ENCODE measurements around the gene CHCHD3. TPM values are rescaled to one million over a fixed set of nuclear protein-coding genes. Genes with fewer than 3 reads are reported as not detected.

Gene CHCHD3
- total RNA-seq, 4 donors from 2014 or later = 54.0 to 88.6 (median 61.3) TPM

GRCh38 chr7:133114519-133114918 is 32.6 kb upstream of the CHCHD3 start:
- H3K4me1 ChIP-seq = no peaks in the 10 kb centered on the region
- WGBS, 2 donors (ENCODE audit: low coverage in 1 of 2) = 33 to 70% methylated on average over 1 of the region's 1 CpG
- peaks cover 0 to 10% (median 0%) of the 10 kb centered on the region in 3 donors for H3K9me3 ChIP-seq
- H3K36me3 ChIP-seq = no peaks in the 10 kb centered on the region
- TF ChIP-seq EP300 (IDR thresholded peaks at IDR 0.05) (no peak), POLR2AphosphoS5 (IDR thresholded peaks at IDR 0.05) (no peak), POLR2A (IDR thresholded peaks at IDR 0.05) (no peak)
- TF ChIP-seq, protein P1, sequence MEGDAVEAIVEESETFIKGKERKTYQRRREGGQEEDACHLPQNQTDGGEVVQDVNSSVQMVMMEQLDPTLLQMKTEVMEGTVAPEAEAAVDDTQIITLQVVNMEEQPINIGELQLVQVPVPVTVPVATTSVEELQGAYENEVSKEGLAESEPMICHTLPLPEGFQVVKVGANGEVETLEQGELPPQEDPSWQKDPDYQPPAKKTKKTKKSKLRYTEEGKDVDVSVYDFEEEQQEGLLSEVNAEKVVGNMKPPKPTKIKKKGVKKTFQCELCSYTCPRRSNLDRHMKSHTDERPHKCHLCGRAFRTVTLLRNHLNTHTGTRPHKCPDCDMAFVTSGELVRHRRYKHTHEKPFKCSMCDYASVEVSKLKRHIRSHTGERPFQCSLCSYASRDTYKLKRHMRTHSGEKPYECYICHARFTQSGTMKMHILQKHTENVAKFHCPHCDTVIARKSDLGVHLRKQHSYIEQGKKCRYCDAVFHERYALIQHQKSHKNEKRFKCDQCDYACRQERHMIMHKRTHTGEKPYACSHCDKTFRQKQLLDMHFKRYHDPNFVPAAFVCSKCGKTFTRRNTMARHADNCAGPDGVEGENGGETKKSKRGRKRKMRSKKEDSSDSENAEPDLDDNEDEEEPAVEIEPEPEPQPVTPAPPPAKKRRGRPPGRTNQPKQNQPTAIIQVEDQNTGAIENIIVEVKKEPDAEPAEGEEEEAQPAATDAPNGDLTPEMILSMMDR (IDR thresholded peaks at IDR 0.05) = no peak
- no peak overlapping the region for H3K27ac ChIP-seq
- H3K27me3 ChIP-seq = peaks cover 4% of the 10 kb centered on the region
- H3K4me3 ChIP-seq = no peak overlapping the region
- ATAC-seq = no peak

DNA sequence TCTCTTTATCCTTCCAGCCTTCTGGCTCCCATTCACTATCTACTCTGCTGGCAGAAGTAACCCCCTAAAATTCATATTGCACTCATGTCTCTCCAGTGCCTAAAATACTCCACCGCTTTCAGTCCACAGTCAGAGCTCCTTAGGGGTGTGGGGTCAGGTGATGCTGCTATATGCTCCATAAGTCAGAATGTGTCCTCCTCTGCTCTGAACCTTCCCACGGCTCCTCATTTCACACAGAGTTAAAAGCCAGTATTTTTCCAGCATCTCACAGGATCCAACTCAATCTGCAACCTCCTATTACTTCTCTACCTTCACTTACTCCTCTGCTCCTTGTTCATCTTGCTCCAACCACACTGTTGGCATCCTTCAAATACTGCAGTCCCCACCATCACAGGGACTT is 31.1 kb upstream of the CHCHD3 start:
- 86 to 92% methylated on average over 2 of the region's 2 CpGs for WGBS, 2 donors (ENCODE audit: low coverage in 1 of 2)
- no peak overlapping the region for H3K4me3 ChIP-seq
- no peak for ATAC-seq
- TF ChIP-seq EP300 (IDR thresholded peaks at IDR 0.05) (no peak), POLR2AphosphoS5 (IDR thresholded peaks at IDR 0.05) (no peak), POLR2A (IDR thresholded peaks at IDR 0.05) (no peak)
- TF ChIP-seq, protein P1 (IDR thresholded peaks at IDR 0.05) = no peak
- peaks cover 10% of the 10 kb centered on the region for H3K27me3 ChIP-seq
- no peaks in the 10 kb centered on the region for H3K4me1 ChIP-seq
- H3K9me3 ChIP-seq = peaks cover 0 to 17% (median 0%) of the 10 kb centered on the region in 3 donors
- no peaks in the 10 kb centered on the region for H3K36me3 ChIP-seq
- H3K27ac ChIP-seq = no peak overlapping the region

DNA sequence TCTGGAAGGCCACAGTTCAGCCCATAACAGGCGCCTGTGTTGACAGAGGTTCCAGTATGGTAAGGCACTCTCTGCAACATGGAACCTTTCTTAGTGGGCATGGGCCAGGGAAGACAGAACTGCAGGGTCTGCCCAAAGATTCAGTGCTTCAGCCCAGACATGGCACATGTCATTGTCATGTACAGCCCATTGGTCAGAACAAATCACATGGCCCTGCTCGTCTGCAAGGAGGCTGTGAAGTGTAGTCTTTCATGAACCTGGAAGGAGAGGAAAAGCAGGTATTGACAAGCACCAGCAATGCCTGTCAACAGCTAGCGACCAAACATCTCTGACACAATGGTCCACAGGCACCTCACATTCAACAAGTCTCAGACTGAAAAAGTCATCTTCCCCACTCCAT is 30.4 kb upstream of the CHCHD3 start:
- no peak overlapping the region for H3K4me3 ChIP-seq
- TF ChIP-seq POLR2A (IDR thresholded peaks at IDR 0.05) = no peak
- TF ChIP-seq, protein P1 (IDR thresholded peaks at IDR 0.05) = no peak
- TF ChIP-seq EP300 (IDR thresholded peaks at IDR 0.05) = no peak
- TF ChIP-seq POLR2AphosphoS5 (IDR thresholded peaks at IDR 0.05) = no peak

DNA sequence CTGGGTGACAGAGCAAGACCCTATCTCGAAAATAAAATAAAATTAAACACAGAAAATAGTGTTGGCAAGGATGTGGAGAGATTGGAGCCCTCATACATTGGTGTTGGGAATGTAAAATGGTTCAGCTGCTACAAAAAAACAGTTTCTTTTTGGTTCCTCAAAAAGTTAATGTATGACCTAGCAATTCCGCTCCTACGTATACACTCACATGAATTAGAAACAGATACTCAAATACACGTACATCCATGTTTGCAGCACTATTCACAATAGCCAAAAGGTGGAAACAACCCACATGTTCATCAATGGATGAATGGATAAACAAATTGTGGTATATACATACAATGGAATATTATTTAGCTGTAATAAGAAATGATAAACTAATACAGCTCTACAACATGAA is 28.4 kb upstream of the CHCHD3 start:
- H3K9me3 ChIP-seq = peaks cover 0 to 18% (median 0%) of the 10 kb centered on the region in 3 donors
- TF ChIP-seq, protein P1 (IDR thresholded peaks at IDR 0.05) = no peak
- TF ChIP-seq EP300 (IDR thresholded peaks at IDR 0.05) (no peak), POLR2AphosphoS5 (IDR thresholded peaks at IDR 0.05) (no peak), POLR2A (IDR thresholded peaks at IDR 0.05) (no peak)
- ATAC-seq = no peak
- H3K36me3 ChIP-seq = no peaks in the 10 kb centered on the region
- 80 to 81% methylated on average over 4 of the region's 4 CpGs for WGBS, 2 donors (ENCODE audit: low coverage in 1 of 2)
- H3K27me3 ChIP-seq = peaks cover 12% of the 10 kb centered on the region
- no peak overlapping the region for H3K4me3 ChIP-seq
- H3K4me1 ChIP-seq = no peaks in the 10 kb centered on the region
- no peak overlapping the region for H3K27ac ChIP-seq

More for the DNA sequence above, 30.4 kb upstream of the CHCHD3 start:
- no peaks in the 10 kb centered on the region for H3K36me3 ChIP-seq
- peaks cover 0 to 18% (median 0%) of the 10 kb centered on the region in 3 donors for H3K9me3 ChIP-seq
- H3K4me1 ChIP-seq = no peaks in the 10 kb centered on the region
- H3K27me3 ChIP-seq = peaks cover 12% of the 10 kb centered on the region
- no peak for ATAC-seq
- WGBS, 2 donors (ENCODE audit: low coverage in 1 of 2) = 74% methylated on average over 3 of the region's 3 CpGs; no CpG with 5 or more reads in 1 of the 2 donors
- no peak overlapping the region for H3K27ac ChIP-seq

GRCh38 chr7:133109816-133110215 is 27.9 kb upstream of the CHCHD3 start:
- ATAC-seq = no peak
- Histone ChIP-seq H3K36me3 (no peaks in the 10 kb centered on the region), H3K27me3 (peaks cover 12% of the 10 kb centered on the region), H3K4me3 (no peak overlapping the region), H3K9me3 (peaks cover 0 to 18% (median 0%) of the 10 kb centered on the region in 3 donors), H3K4me1 (no peaks in the 10 kb centered on the region), H3K27ac (no peak overlapping the region)
- TF ChIP-seq EP300 (IDR thresholded peaks at IDR 0.05) (no peak), POLR2AphosphoS5 (IDR thresholded peaks at IDR 0.05) (no peak), POLR2A (IDR thresholded peaks at IDR 0.05) (no peak)
- TF ChIP-seq, protein P1 (IDR thresholded peaks at IDR 0.05) = no peak
